Measurements from ENCODE around the gene CCDC9B.

GRCh38 chr15:40333922-40334492 is 6.7 kb downstream of the CCDC9B start:
- no peak for TF ChIP-seq FOXA1 (IDR thresholded peaks at IDR 0.05)
- no peak for TF ChIP-seq FOXM1 (IDR thresholded peaks at IDR 0.05; ENCODE audit: borderline replicate concordance)
- no peak for TF ChIP-seq BHLHE40 (IDR thresholded peaks at IDR 0.05; ENCODE audit: borderline replicate concordance)
- TF ChIP-seq SP1 (IDR thresholded peaks at IDR 0.05) = no peak
- no peak for TF ChIP-seq TARDBP (IDR thresholded peaks at IDR 0.05)
- no peak for TF ChIP-seq L3MBTL2 (conservative IDR thresholded peaks at IDR 0.05)
- TF ChIP-seq ARNT (IDR thresholded peaks at IDR 0.05) = no peak
- TF ChIP-seq LEF1 (IDR thresholded peaks at IDR 0.05; ENCODE audit: borderline replicate concordance) = no peak
- no peak for TF ChIP-seq SUZ12 (IDR thresholded peaks at IDR 0.05)
- no peak for TF ChIP-seq FOXK2 (IDR thresholded peaks at IDR 0.05)
- no peak for TF ChIP-seq CTBP1 (IDR thresholded peaks at IDR 0.05; ENCODE audit: borderline replicate concordance)
- no peak for TF ChIP-seq ELF4 (IDR thresholded peaks at IDR 0.05)

All from HEK293T (cell line).